HG03457 (cell line): ENCODE data around the gene GAS2L1.

Source experiments
- ATAC-seq: cut with Tn5 transposase; IDR thresholded peaks from one replicate; pipeline ENCODE4 v1.9.1; 2021; ENCODE audit warnings: moderate number of reproducible peaks; ENCODE audit not compliant: unreplicated experiment

Gene GAS2L1

GRCh38 chr22:29325785-29326315, 19.4 kb downstream of the GAS2L1 start:
- ATAC-seq: no peak

DNA sequence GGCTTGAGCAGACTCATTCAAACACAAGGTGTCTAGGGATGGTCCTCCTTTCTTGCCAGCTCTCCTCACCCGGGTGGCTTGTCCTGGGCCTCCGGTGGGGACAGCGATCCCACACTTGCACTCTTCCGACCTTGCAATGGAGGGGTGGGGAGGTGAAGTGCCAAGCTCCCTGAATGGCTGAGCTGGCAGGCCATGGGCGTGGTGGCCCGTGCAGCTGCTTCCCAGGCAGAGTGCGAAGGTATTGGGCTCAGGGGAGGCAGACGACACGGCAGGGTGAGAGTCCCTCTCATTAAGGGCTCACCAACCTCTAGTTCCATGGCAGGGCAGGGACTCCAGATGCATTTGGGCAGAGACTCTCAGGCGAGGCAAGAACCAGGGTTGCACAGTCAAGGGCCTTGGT, 20.0 kb downstream of the GAS2L1 start:
- ATAC-seq: no peak

DNA sequence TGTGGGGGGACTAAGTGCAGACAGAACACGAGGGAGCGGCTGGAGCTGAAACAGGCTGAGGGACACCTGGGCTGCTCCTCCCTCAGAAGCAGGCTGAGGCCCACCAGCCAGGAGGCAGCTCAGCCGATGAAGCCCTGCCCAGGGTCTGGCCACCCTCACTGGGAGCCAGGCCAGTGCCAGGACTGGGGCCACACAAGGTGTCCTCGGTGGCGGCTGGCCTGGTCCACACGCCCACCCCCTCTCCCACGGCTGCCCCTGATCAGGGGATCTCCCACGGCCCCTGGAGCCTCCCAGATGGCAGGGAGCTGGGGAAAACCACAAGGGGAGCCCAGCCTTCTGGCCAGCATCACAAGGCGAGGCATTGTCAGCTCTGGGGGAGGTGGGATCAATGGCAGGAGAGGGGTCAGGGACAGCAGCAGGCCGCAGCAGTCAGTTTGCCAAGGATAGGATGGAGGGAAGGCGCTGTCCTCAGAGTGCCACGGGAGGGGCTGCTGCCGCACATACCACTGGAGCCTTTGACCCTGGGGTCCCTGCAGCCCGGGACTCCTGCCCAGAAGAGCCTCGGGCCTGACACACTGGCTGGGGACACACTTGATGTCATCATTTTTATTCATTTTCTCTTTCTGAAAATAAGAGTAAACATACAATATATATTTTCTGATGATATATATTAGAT, 20.8 kb downstream of the GAS2L1 start:
- ATAC-seq: no peak

- no peak for ATAC-seq
Observed at GRCh38 chr22:29328055-29328454, 21.6 kb downstream of the GAS2L1 start.

DNA sequence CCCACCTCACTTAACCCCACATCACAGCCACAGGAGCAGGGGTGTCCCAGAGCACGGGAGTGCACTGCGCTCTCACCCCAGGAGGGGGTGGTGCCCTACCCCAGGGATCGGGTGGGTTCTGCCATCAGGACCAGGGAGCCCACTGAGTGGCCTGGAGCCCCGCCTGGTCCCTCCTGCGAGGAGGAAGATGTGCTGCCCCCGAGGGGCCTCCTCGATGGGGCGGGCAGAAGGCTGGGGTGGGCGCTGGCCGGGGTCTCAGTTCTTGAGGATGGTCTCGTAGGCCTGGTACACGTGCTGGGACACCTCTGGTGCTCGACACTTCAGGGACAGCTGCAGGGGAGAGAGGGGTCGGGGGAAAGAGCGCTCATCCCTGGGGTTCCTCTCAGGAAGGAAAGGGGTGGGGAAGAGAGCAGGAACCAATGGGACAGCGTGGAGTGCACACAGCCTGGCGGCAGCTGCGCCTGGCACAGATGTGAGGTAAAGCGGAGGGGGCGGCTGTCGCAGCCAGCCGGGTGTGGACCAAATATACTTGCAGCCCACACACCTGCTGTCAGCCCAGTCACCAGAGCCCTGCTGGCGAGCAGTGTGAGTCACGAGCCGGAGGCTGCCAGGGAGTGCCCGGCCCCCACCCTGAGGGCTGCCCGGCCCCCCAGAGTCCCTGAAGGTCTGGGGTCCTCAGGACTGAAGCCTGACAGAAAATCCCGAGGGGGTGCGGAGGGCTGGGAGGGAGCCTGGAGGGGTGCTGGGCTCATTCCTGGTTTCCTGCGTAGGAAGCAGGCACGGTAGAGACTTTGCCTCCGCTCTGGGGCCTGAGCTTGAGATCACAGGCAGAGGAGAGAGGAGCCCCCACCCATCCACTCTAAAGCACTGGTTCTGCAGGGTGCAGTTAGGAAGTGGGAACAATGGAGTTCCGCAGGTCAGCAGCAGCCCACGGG, 22.4 kb downstream of the GAS2L1 start:
- ATAC-seq: no peak

GRCh38 chr22:29329581-29329980, 23.1 kb downstream of the GAS2L1 start:
- no peak for ATAC-seq

GRCh38 chr22:29330291-29330690, 23.8 kb downstream of the GAS2L1 start:
- ATAC-seq: no peak

- no peak for ATAC-seq
Observed at GRCh38 chr22:29330753-29331152, 24.3 kb downstream of the GAS2L1 start.

DNA sequence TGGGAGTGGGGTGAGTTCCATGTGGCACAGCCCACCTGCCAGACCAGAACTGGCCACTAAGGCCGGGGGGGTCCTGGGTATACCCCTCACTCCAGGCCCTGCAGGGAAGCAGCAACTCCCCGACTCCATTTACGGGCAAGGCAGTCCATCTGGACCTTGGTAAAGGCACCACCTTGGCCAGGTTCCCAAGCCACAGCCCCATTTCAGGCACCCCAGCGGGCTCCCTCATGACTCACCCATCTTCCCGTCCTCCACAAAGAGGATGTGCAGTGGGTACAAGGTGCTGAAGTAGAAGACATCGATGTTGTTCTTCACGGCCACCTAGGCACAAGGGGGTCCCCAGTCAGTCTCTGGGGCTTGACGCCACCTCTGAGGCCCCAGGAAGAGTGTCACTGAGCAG, 24.8 kb downstream of the GAS2L1 start:
- no peak for ATAC-seq

DNA sequence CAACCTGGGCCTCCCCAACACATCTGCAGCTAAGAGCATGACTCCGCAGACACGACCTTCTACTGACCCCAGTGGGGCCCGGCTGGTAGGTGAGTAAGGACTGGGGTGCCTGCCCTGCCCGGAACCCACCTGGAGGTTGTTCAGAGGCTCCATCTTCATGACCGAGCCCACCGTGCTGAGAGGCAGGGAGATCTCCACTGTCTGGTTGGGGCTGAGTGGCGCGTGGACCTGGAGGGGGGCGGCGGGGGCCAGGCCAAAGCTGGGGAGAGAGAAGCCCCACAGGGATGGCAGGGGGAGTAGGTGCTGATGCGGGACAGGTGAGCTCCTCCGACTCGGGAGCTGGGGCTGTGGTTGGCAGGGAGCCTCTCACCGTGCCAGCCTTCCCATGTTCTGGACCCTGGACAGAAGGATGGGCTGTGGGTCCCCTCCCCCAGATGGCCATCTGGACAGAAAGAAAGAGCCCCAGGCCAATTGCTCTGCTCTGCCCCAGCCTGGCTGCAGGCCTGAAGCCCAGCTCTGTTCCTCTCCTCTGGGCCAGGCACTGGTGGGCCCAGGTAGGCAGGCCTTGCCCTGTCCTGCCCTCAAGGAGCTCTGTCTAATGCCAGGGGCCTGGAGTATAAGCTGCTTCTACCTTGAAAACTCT, 25.3 kb downstream of the GAS2L1 start:
- ATAC-seq: no peak

- ATAC-seq: no peak
Observed at GRCh38 chr22:29332886-29333496, 26.5 kb downstream of the GAS2L1 start.

- no peak for ATAC-seq
Observed at GRCh38 chr22:29334148-29334547, 27.7 kb downstream of the GAS2L1 start.

GRCh38 chr22:29334696-29335344, 28.4 kb downstream of the GAS2L1 start:
- no peak for ATAC-seq

- no peak for ATAC-seq
Observed at GRCh38 chr22:29335656-29336055, 29.2 kb downstream of the GAS2L1 start.

DNA sequence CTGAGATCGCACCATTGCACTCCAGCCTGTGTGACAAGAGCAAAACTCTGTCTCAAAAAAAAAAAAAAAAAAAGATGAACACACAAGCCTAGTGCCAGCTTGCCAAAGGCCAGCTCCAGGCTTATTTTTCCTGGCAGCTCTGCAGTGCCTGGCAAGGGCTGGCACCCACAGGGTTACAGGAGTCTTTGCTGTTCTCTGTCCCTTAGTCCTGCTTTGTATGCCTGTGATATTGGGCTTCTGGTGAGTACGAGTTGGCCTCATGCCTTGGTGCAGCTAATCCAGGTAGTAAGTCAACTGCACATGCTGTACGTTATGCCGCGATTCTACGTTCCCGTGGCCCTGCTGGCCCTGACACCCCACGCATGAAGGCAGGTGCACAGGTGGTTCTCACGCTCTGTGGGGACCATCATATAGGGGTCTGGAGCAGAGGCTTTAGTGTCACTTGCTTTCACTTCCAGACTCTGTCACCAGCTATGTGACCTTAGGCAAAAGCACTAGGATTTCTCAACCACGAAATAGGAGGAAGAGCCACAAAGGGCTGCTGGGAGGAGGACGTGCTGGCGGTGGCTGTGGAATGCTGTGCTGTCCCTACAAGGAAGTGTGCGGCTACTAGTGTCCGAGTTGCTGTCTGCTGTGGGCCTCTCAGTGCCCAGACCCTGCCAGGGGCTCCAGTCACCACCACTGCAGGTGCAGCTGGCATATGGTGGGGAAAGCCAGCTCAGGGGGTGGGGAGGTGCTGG, 30.5 kb downstream of the GAS2L1 start:
- ATAC-seq: no peak

DNA sequence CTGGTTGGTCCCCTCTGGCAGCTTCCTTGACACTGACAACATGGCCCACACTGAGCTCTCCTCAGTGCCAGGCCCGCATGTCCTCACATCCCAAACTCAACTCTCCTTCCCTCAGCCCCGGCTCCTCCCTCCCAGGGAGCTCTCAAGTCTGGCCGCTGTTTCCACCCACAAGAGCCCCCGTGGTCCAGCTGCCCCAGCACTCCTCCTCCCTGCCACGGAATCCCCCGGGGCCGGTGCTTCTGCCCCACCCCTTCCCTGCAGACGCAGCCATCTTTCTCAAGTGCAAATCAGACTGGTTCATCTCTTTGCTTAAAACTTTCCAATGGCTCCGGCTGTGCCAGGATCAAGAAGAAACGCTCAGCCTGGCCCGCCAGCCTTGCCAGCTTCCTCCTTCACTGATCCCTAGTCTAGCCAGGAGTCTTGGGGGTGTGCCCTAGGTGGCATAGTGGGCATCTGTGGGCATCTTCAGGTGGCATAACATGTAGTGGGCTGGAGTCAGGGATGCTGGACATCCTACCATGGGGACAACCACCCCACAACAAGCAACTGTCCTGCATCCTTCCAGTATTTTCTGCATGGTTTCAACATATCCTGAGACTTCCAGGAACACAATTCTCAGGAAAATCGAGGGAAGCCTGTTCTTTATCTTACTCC, 31.3 kb downstream of the GAS2L1 start:
- no peak for ATAC-seq

- ATAC-seq: no peak
Observed at GRCh38 chr22:29338398-29338797, 31.9 kb downstream of the GAS2L1 start.

GRCh38 chr22:29339381-29340235, 33.2 kb downstream of the GAS2L1 start:
- no peak for ATAC-seq
